ENCODE data around the gene MYOM1. TPM values are rescaled to one million over a fixed set of nuclear protein-coding genes. Genes with fewer than 3 reads are reported as not detected.

MYOM1 gene
- total RNA-seq, 4 donors from 2014 or later = 1.3 to 29.7 (median 3.1) TPM

- H3K27me3 ChIP-seq = no peaks in the 10 kb centered on the region
- H3K36me3 ChIP-seq = no peaks in the 10 kb centered on the region
- TF ChIP-seq CTCF (IDR thresholded peaks at IDR 0.05) = no peak
- TF ChIP-seq POLR2A (IDR thresholded peaks at IDR 0.05) = no peak
- DNase-seq = no peak
- H3K4me1 ChIP-seq = peaks cover 0 to 22% (median 6%) of the 10 kb centered on the region in 4 donors
- no peaks in the 10 kb centered on the region for H3K9me3 ChIP-seq
- no peak overlapping the region for H3K27ac ChIP-seq
- H3K4me3 ChIP-seq = no peak overlapping the region
Observed at GRCh38 chr18:3056311-3056710, 163.5 kb downstream of the MYOM1 start.

GRCh38 chr18:3055816-3056215 is 164.0 kb downstream of the MYOM1 start:
- no peak for TF ChIP-seq CTCF (IDR thresholded peaks at IDR 0.05)
- no peak for TF ChIP-seq POLR2A (IDR thresholded peaks at IDR 0.05)
- Histone ChIP-seq H3K4me3 (no peak overlapping the region), H3K4me1 (peaks cover 0 to 22% (median 8%) of the 10 kb centered on the region in 4 donors), H3K27ac (no peak overlapping the region), H3K9me3 (no peaks in the 10 kb centered on the region), H3K36me3 (no peaks in the 10 kb centered on the region), H3K27me3 (no peaks in the 10 kb centered on the region)
- no peak for DNase-seq

- Histone ChIP-seq H3K27ac (no peak overlapping the region), H3K27me3 (no peaks in the 10 kb centered on the region), H3K9me3 (no peaks in the 10 kb centered on the region), H3K4me1 (peaks cover 0 to 22% (median 8%) of the 10 kb centered on the region in 4 donors), H3K36me3 (no peaks in the 10 kb centered on the region), H3K4me3 (no peak overlapping the region)
- no peak for TF ChIP-seq POLR2A (IDR thresholded peaks at IDR 0.05)
- TF ChIP-seq CTCF (IDR thresholded peaks at IDR 0.05) = no peak
- no peak for DNase-seq
Observed at GRCh38 chr18:3055186-3055728, 164.5 kb downstream of the MYOM1 start.

- Histone ChIP-seq H3K4me3 (no peak overlapping the region), H3K27me3 (no peaks in the 10 kb centered on the region), H3K4me1 (peaks cover 0 to 22% (median 5%) of the 10 kb centered on the region in 4 donors), H3K36me3 (no peaks in the 10 kb centered on the region), H3K27ac (no peak overlapping the region), H3K9me3 (no peaks in the 10 kb centered on the region)
- no peak for TF ChIP-seq CTCF (IDR thresholded peaks at IDR 0.05)
- TF ChIP-seq POLR2A (IDR thresholded peaks at IDR 0.05) = no peak
- no peak for DNase-seq
Observed at GRCh38 chr18:3054780-3055179, 165.0 kb downstream of the MYOM1 start.

- Histone ChIP-seq H3K27ac (no peak overlapping the region), H3K27me3 (no peaks in the 10 kb centered on the region), H3K4me1 (peaks cover 0 to 22% (median 5%) of the 10 kb centered on the region in 4 donors), H3K9me3 (no peaks in the 10 kb centered on the region), H3K36me3 (no peaks in the 10 kb centered on the region), H3K4me3 (no peak overlapping the region)
- no peak for DNase-seq
- TF ChIP-seq CTCF (IDR thresholded peaks at IDR 0.05) = no peak
- no peak for TF ChIP-seq POLR2A (IDR thresholded peaks at IDR 0.05)
Observed at GRCh38 chr18:3054214-3054613, 165.6 kb downstream of the MYOM1 start.

- DNase-seq = no peak
- TF ChIP-seq POLR2A (IDR thresholded peaks at IDR 0.05) (no peak), CTCF (IDR thresholded peaks at IDR 0.05) (no peak)
- Histone ChIP-seq H3K27ac (peak overlapping the region in 2 of 4 donors; percentile 89 to 92), H3K36me3 (no peaks in the 10 kb centered on the region), H3K4me3 (no peak overlapping the region), H3K4me1 (peaks cover 0 to 13% (median 5%) of the 10 kb centered on the region in 4 donors), H3K27me3 (no peaks in the 10 kb centered on the region), H3K9me3 (no peaks in the 10 kb centered on the region)
Observed at GRCh38 chr18:3053081-3053480, 166.7 kb downstream of the MYOM1 start.

All from Peyer's patch (tissue), 4 donors.